ENCODE measurements around the gene PRR33. TPM values are rescaled to one million over a fixed set of nuclear protein-coding genes. Genes with fewer than 3 reads are reported as not detected.

PRR33 gene
- total and polyA plus RNA-seq, 7 donors = 0.13 TPM; not detected in 6

DNA sequence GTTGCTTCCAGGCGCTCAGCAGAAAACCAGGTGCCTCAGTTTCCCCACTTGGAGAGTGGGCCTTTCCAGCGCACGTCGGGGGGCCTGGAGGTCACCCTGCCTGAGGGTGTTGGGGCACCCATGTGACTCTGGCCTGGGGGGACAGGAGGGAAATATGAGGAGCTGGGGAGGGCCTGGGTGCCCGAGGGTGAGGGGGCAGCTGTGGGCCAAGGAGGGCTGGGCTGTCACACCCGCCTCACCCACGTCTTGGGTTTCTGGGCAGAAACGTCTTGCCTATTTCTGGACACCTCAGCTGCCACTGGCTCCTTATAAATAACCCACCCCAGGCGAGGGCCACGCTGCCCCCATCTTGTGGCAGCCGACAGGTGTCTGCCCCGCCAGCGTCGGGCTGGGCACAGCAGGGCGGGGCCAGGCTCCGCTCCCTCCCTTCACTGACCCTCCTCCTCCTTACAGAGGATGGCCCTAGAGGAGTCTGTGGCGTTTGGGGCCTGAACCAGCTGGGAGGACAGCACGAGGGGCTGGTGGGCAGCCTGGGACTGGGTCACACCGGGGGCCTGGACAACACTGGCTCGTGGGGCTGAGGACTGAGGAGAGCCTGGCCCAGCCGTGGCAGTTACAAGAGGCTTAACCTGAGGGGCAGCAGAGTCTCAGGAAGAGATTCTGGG lies 29.3 kb upstream of the PRR33 start:
- Histone ChIP-seq H3K4me3 (no peak overlapping the region), H3K36me3 (no peaks in the 10 kb centered on the region), H3K4me1 (no peaks in the 10 kb centered on the region), H3K27me3 (no peaks in the 10 kb centered on the region), H3K27ac (peak overlapping the region in 3 of 4 donors; percentile 27 to 65 (median 49)), H3K9me3 (no peaks in the 10 kb centered on the region)
- no peak for TF ChIP-seq POLR2AphosphoS5 (IDR thresholded peaks at IDR 0.05)
- TF ChIP-seq, protein P1, sequence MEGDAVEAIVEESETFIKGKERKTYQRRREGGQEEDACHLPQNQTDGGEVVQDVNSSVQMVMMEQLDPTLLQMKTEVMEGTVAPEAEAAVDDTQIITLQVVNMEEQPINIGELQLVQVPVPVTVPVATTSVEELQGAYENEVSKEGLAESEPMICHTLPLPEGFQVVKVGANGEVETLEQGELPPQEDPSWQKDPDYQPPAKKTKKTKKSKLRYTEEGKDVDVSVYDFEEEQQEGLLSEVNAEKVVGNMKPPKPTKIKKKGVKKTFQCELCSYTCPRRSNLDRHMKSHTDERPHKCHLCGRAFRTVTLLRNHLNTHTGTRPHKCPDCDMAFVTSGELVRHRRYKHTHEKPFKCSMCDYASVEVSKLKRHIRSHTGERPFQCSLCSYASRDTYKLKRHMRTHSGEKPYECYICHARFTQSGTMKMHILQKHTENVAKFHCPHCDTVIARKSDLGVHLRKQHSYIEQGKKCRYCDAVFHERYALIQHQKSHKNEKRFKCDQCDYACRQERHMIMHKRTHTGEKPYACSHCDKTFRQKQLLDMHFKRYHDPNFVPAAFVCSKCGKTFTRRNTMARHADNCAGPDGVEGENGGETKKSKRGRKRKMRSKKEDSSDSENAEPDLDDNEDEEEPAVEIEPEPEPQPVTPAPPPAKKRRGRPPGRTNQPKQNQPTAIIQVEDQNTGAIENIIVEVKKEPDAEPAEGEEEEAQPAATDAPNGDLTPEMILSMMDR (IDR thresholded peaks at IDR 0.05) = no peak
- TF ChIP-seq EP300 (IDR thresholded peaks at IDR 0.05) = no peak
- TF ChIP-seq POLR2A (IDR thresholded peaks at IDR 0.05) = no peak
- DNase-seq = no peak
- intact Hi-C loops (cut with DNase I) = no loop called here
- 26 to 70% methylated on average over 21 of the region's 21 CpGs for WGBS, 2 donors

DNA sequence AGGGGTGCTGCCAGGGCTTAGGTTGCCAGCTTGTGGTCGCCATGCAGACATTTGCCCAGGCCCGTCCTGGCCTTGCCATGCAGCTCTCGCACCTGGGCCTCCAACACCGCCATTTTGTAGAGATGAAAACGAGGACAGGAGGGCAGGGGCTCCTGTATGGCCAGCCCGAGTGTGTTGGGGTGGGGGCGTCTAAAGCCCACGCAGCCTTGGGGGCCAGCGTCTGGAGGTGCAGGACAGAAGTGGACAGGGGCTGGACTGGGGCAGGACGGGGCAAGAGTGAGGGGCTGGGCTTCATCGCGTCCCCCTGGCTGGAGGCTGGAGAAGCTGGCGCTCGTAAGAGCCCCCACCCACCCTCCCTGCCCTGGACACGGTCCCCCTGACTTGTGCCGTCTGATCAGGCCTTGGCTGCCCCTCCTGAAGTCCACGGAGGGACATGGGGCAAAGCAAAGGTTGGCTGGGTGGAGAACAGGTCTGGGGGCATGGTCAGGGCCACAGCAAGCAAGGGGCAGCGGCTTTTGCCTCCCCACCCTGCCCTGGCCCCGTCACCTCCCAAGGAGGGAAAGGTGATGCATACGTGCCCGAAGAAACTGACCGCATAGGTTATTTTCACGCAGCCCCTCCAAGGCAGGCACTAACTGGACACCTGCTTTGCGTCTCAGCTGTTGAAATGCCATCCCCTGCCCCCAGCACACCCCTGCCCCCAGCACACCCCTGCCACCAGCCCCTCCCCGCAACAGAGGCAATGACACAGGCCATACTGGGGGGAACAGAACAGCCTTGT lies 28.6 kb upstream of the PRR33 start:
- no peak for DNase-seq
- no peaks in the 10 kb centered on the region for H3K27me3 ChIP-seq
- H3K4me1 ChIP-seq = no peaks in the 10 kb centered on the region
- H3K27ac ChIP-seq = peak overlapping the region in 1 of 4 donors; percentile 65
- H3K36me3 ChIP-seq = no peaks in the 10 kb centered on the region
- no peaks in the 10 kb centered on the region for H3K9me3 ChIP-seq
- TF ChIP-seq EP300 (IDR thresholded peaks at IDR 0.05) (no peak), POLR2AphosphoS5 (IDR thresholded peaks at IDR 0.05) (no peak), POLR2A (IDR thresholded peaks at IDR 0.05) (no peak)
- TF ChIP-seq, protein P1 (IDR thresholded peaks at IDR 0.05) = no peak
- no peak overlapping the region for H3K4me3 ChIP-seq
- intact Hi-C loops (cut with DNase I) = no loop called here
- WGBS, 2 donors = 81 to 92% methylated on average over 25 of the region's 25 CpGs

DNA sequence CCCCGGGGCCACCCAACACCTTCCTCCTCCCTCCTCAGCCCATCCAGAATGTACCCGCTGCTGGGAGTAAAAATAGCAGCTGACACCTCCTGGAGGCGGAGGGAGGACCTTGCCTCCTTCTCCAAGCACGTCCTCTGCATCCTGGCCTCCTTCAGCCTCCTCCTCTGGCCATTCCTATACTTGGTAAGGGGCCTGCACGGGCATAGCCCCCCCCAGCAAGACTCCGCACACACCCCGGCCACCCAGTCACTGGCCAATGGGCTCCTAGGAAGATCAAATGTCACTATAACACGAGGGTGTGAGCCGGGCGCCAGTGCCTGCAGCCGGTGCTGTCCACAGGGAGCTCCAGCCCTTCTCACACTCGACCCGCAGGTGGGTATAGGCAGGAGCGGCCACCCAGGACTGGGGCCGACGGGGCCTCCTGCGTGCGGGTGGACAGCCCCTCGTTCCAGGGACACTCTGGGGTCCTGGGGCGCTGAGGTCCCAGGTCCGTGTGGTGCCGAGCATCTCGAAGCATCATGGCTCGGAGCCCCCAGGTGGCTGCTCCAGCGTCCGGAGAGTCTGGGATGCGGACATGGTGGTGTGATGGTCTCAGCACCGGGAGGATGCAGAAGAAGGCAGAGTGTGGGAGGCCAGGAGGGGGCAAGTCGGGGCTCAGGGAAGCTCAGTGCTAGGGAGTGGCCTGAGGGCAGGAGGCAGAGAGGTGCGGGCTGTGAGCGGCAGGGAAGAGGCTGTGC lies 27.9 kb upstream of the PRR33 start, which contains the start of gene TNNT3:
TNNT3 (plus strand) TSS at position 313 of the 737 bp plus-strand sequence. CDS start 3,172 bp downstream, outside the sequence.
- no peak for TF ChIP-seq POLR2AphosphoS5 (IDR thresholded peaks at IDR 0.05)
- TF ChIP-seq, protein P1 (IDR thresholded peaks at IDR 0.05) = no peak
- no peak for TF ChIP-seq EP300 (IDR thresholded peaks at IDR 0.05)
- TF ChIP-seq POLR2A (IDR thresholded peaks at IDR 0.05) = no peak
- WGBS, 2 donors = 66 to 83% methylated on average over 31 of the region's 31 CpGs
- no peaks in the 10 kb centered on the region for H3K9me3 ChIP-seq
- peak within 1 kb of the TSS in 1 of 4 donors; percentile 65 for H3K27ac ChIP-seq
- H3K4me1 ChIP-seq = no peaks in the 10 kb centered on the region
- no peaks in the 10 kb centered on the region for H3K27me3 ChIP-seq
- H3K36me3 ChIP-seq = no peaks in the 10 kb centered on the region
- H3K4me3 ChIP-seq = no peak within 1 kb of the TSS
- DNase-seq = no peak
- intact Hi-C loops (cut with DNase I) = loop anchor here (5.0 kb wide), 1 partner anchor 82 kb away; the partner anchor contains the start of gene TNNI2

DNA sequence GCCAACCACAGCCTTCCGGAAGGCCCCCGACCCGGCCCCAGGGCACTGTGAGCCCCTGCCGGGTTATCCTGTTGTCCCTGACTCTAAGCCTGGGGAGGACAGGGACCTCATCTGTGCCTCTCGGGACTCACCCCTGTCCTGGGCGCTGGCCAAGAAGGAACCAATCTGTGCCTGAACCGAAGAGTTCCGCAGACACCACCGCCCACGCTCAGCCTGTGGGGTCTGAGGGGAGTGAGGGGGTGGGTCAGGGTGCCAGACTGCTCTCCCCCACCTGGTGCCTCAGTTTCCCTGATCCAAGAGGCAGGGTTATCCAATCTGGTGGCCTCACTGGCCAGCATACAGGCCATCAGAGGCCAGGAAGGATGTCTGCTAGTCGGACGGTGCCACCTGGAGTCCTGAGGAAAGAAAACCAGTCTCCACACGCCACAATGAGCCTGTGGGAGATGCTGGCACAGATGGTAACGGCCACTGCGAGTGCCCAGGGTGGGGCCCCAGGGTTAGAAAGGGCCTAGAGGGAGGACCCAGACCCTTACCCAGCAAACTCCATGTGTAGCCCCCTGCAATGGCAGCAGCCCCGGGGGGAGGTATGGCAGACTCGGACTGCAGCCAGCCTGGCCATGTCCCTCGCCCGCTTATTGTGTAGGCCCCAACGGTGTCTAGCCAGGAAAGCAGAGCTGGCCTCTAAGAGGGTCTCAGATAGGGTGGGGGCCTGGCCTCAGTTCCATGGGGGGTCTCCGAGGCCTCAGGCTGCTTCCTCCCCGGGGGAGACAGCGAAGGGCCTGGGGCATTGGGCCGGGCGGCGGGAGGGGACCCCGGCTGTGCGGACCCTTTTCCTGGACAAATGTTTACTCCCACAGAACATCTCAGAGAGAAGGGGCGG lies 27.0 kb upstream of the PRR33 start:
- intact Hi-C loops (cut with DNase I) = loop anchor here (5.0 kb wide), 1 partner anchor 81 kb away; the partner anchor contains the start of gene TNNI2
- Histone ChIP-seq H3K27ac (no peak overlapping the region), H3K36me3 (no peaks in the 10 kb centered on the region), H3K9me3 (no peaks in the 10 kb centered on the region), H3K27me3 (no peaks in the 10 kb centered on the region), H3K4me3 (no peak overlapping the region), H3K4me1 (no peaks in the 10 kb centered on the region)
- TF ChIP-seq, protein P1 (IDR thresholded peaks at IDR 0.05) = no peak
- TF ChIP-seq POLR2AphosphoS5 (IDR thresholded peaks at IDR 0.05) (no peak), EP300 (IDR thresholded peaks at IDR 0.05) (no peak), POLR2A (IDR thresholded peaks at IDR 0.05) (no peak)
- 63 to 83% methylated on average over 29 of the region's 29 CpGs for WGBS, 2 donors
- no peak for DNase-seq

Data from sigmoid colon (tissue), 7 donors.